DND-41 (cell line): ENCODE measurements around the gene FIGLA.

ENCODE experiments used
- CTCF ChIP-seq: IDR thresholded peaks from 2 replicates; pipeline ENCODE4 v1.5.1; 2012; ENCODE audit warnings: borderline replicate concordance, low read length, moderate library complexity, mild to moderate bottlenecking; ENCODE audit not compliant: poor library complexity, severe bottlenecking; ENCODE audit errors: extremely low read depth
- EZH2 ChIP-seq: IDR thresholded peaks from 3 replicates; pipeline ENCODE4 v1.6.1; 2012; ENCODE audit warnings: borderline replicate concordance, low read depth, mild to moderate bottlenecking, moderate library complexity, low read length, inconsistent platforms; ENCODE audit not compliant: severe bottlenecking

GRCh38 chr2:70769450-70769849, 21.0 kb downstream of the FIGLA start:
- TF ChIP-seq CTCF (no peak), EZH2 (no peak)
